Measurements from ENCODE around the gene OR6S1. TPM values are rescaled to one million over a fixed set of nuclear protein-coding genes. Genes with fewer than 3 reads are reported as not detected.

The OR6S1 gene
- total RNA-seq, 1 donor from 2014 or later: not detected

DNA sequence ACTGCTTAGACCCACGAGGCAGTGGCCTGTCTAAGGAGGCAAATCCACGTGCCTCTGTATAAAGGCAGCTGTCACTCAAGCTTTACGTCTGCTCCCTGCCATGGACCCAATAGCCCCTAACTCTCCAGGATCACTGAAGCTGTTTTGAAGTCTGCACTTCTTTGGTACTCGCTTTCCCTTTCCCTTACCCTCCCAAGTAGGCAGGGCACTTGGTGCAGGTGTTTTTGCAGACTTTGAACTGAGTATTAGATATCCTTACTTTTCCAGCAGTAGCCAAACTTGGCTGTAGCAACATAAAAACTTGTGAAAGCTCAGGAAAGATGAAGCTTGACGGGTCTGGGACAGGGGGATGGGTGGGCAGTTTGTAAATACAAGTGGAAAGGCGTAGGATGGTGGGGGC lies 17.8 kb upstream of the OR6S1 start:
- no peak for DNase-seq (ENCODE audit: low spot score, unreplicated experiment)
- H3K27ac Mint-ChIP-seq: no peak overlapping the region
- H3K9me3 Mint-ChIP-seq (ENCODE audit: low read depth): no peaks in the 10 kb centered on the region
- no peak overlapping the region for H3K4me3 Mint-ChIP-seq (ENCODE audit: low read depth)
- peaks cover 87% of the 10 kb centered on the region for H3K27me3 Mint-ChIP-seq
- TF ChIP-seq, protein P1, sequence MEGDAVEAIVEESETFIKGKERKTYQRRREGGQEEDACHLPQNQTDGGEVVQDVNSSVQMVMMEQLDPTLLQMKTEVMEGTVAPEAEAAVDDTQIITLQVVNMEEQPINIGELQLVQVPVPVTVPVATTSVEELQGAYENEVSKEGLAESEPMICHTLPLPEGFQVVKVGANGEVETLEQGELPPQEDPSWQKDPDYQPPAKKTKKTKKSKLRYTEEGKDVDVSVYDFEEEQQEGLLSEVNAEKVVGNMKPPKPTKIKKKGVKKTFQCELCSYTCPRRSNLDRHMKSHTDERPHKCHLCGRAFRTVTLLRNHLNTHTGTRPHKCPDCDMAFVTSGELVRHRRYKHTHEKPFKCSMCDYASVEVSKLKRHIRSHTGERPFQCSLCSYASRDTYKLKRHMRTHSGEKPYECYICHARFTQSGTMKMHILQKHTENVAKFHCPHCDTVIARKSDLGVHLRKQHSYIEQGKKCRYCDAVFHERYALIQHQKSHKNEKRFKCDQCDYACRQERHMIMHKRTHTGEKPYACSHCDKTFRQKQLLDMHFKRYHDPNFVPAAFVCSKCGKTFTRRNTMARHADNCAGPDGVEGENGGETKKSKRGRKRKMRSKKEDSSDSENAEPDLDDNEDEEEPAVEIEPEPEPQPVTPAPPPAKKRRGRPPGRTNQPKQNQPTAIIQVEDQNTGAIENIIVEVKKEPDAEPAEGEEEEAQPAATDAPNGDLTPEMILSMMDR (IDR thresholded peaks at IDR 0.05; ENCODE audit: unreplicated experiment): no peak
- no peaks in the 10 kb centered on the region for H3K4me1 Mint-ChIP-seq (ENCODE audit: low read depth)
- H3K36me3 Mint-ChIP-seq (ENCODE audit: insufficient read depth): no peaks in the 10 kb centered on the region

GRCh38 chr14:20658246-20658645 lies 16.8 kb upstream of the OR6S1 start:
- no peak overlapping the region for H3K4me3 Mint-ChIP-seq (ENCODE audit: low read depth)
- TF ChIP-seq, protein P1 (IDR thresholded peaks at IDR 0.05; ENCODE audit: unreplicated experiment): no peak

GRCh38 chr14:20657216-20658211 lies 16.0 kb upstream of the OR6S1 start:
- Mint-ChIP-seq H3K36me3 (ENCODE audit: insufficient read depth) (no peaks in the 10 kb centered on the region), H3K4me1 (ENCODE audit: low read depth) (peaks cover 1% of the 10 kb centered on the region), H3K27ac (no peak overlapping the region), H3K4me3 (ENCODE audit: low read depth) (no peak overlapping the region), H3K9me3 (ENCODE audit: low read depth) (no peaks in the 10 kb centered on the region), H3K27me3 (peaks cover 87% of the 10 kb centered on the region)
- TF ChIP-seq, protein P1 (IDR thresholded peaks at IDR 0.05; ENCODE audit: unreplicated experiment): peak; percentile 33
- no peak for DNase-seq (ENCODE audit: low spot score, unreplicated experiment)

More at GRCh38 chr14:20658246-20658645, 16.8 kb upstream of the OR6S1 start:
- H3K9me3 Mint-ChIP-seq (ENCODE audit: low read depth): no peaks in the 10 kb centered on the region
- no peaks in the 10 kb centered on the region for H3K36me3 Mint-ChIP-seq (ENCODE audit: insufficient read depth)
- H3K27me3 Mint-ChIP-seq: peaks cover 87% of the 10 kb centered on the region
- no peak overlapping the region for H3K27ac Mint-ChIP-seq
- H3K4me1 Mint-ChIP-seq (ENCODE audit: low read depth): no peaks in the 10 kb centered on the region
- no peak for DNase-seq (ENCODE audit: low spot score, unreplicated experiment)

GRCh38 chr14:20656274-20656673 lies 14.8 kb upstream of the OR6S1 start:
- Mint-ChIP-seq H3K27me3 (peaks cover 85% of the 10 kb centered on the region), H3K4me3 (ENCODE audit: low read depth) (no peak overlapping the region), H3K27ac (no peak overlapping the region), H3K36me3 (ENCODE audit: insufficient read depth) (no peaks in the 10 kb centered on the region), H3K9me3 (ENCODE audit: low read depth) (no peaks in the 10 kb centered on the region), H3K4me1 (ENCODE audit: low read depth) (peaks cover 1% of the 10 kb centered on the region)
- TF ChIP-seq, protein P1 (IDR thresholded peaks at IDR 0.05; ENCODE audit: unreplicated experiment): no peak
- no peak for DNase-seq (ENCODE audit: low spot score, unreplicated experiment)

GRCh38 chr14:20655851-20656250 lies 14.4 kb upstream of the OR6S1 start:
- Mint-ChIP-seq H3K9me3 (ENCODE audit: low read depth) (no peaks in the 10 kb centered on the region), H3K27me3 (peaks cover 84% of the 10 kb centered on the region), H3K36me3 (ENCODE audit: insufficient read depth) (no peaks in the 10 kb centered on the region), H3K4me3 (ENCODE audit: low read depth) (no peak overlapping the region), H3K27ac (no peak overlapping the region), H3K4me1 (ENCODE audit: low read depth) (peaks cover 1% of the 10 kb centered on the region)
- TF ChIP-seq, protein P1 (IDR thresholded peaks at IDR 0.05; ENCODE audit: unreplicated experiment): no peak
- no peak for DNase-seq (ENCODE audit: low spot score, unreplicated experiment)
